ENCODE results near the gene F2R.

GRCh38 chr5:76782444-76782843 is 66.5 kb downstream of the F2R start:
- TF ChIP-seq CTCF (IDR thresholded peaks at IDR 0.05): no peak
- TF ChIP-seq POLR2A (IDR thresholded peaks at IDR 0.05): no peak

Data from esophagus squamous epithelium (tissue), 4 donors.